Stimulated activated CD8-positive, alpha-beta memory T cell treated with anti-CD3 and anti-CD28 coated beads, Interleukin-15, amount 100 ng/mL, for 48 hours (primary cell): Measurements from ENCODE around the gene PARP6.
A peak's percentile ranks its signal among the peaks of the same experiment; 100 is the strongest.

Experiments used
- DNase-seq, 2 donors: peaks; one replicate each; pipeline ENCODE4 v3.0.0-alpha.2; 2020; ENCODE audit warnings: low read depth in 2 of 2

PARP6 gene

DNA sequence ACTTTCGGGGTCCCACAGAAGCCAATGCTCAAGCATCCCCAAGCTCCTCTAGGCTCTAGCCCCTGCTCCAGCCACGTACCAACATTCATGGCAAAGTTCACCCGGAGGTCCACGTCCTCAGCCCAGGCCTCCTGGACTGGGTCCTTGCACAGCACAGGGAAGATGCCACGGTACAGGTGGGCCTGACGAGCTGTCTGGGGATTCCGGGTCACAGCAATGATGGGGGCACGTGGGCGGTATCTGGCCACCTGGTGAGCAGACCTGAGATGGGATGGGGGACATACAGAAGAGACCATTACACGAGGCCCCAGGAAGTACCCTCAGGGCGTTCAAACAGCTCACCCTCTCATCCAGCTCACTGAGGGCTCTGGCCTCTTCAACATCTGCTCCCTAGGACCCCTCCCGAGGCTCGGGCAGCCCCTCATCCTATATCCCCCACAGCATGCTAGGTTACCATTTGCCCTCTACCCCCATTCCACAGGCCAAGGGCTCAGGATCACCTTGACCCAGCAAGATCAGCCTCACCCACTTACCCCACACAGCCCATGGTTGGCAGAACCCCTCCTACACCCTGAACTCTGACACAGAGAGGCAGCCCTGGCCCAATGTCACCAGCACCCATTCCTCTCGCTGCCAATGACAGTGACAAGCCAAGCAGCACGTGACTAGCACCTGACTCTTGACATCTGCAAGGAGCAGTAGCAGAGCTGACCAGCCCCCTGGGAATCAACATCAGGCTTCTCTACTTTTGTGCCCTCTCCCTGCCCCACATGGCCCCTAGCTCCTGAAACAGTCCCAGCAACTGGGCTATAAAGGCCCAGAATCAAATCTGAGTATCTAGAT is 71.7 kb downstream of the PARP6 start:
- DNase-seq, result no peak

DNA sequence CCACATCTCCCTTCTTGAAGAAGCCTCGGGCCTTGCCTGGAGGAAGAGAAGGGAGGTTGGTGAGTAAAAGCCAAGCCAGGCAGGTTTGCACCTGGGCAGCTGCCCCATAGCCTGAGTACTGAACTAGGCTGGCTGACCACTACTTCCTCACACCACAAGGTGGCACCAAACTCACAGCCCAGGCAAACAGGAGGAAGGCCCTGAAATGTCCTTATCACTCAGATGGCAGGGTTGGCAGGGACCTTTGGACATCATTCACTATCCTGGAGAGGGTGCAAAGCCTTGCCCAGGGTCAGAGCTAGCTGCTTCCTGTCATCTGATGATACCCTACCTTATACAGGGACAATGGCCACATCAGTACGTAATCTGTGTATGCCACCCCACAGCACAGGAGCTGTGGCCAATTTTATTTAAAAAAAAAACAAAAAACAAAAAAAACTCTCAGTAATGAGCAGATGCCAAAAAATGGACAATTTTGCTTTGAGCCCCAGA is 72.6 kb downstream of the PARP6 start:
- peak; percentile 38 to 43 for DNase-seq

DNA sequence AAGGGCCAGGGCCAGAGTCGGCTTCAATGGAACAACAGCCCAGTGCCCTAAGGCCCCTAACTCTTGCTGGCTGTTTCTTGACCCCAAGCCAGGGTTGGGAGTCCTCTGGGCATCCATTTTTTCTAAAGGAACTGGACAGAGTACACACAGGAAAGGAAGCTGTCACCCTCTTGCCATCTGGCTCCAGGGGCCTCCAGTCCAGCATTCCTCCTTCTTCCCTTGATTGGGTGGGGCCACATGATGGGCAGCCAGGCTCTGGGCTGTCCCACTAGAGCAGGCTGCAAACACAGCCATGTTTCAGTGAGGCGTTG is 73.2 kb downstream of the PARP6 start:
- DNase-seq, result no peak

DNA sequence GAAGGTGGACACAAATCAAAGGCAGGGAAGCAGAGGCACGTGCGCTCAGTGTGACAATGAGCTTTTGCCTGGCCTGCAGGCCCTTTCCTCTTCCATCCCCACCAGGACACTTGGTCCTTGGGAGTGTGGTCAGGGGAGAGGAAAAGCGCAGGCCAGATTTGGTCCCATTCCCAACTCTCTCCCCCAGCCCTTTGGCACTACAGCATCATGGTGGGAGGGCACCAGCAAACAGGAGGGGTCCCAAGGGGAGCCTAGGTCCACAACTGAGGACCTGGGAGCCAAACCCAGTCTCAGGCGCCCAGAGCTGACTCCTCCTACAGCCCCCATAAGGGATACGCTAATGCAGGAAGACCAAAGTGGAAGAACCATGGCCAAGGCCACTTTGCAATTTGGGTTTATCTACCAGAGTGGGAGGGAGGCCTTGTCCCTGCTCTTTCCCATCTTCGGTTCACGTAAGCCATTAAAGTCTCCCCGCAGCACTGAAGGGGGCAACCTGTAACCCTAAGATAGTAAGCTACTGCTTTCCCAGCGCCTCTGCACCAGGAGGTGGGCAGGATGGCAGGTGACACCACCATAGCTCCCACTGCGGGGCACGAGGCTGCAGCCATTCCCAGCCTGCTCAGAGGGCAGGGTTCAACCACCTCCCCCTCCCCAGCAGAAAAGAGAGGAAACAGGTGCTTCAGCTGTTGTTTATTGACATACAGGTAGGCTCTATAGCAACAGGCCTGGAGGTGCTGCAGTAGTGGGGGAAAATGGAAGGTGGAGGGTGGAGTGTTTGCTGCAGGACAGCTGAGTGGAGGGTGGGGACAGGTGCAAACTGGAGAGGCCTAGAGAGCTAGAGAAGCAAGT is 73.8 kb downstream of the PARP6 start:
- DNase-seq, result no peak

DNA sequence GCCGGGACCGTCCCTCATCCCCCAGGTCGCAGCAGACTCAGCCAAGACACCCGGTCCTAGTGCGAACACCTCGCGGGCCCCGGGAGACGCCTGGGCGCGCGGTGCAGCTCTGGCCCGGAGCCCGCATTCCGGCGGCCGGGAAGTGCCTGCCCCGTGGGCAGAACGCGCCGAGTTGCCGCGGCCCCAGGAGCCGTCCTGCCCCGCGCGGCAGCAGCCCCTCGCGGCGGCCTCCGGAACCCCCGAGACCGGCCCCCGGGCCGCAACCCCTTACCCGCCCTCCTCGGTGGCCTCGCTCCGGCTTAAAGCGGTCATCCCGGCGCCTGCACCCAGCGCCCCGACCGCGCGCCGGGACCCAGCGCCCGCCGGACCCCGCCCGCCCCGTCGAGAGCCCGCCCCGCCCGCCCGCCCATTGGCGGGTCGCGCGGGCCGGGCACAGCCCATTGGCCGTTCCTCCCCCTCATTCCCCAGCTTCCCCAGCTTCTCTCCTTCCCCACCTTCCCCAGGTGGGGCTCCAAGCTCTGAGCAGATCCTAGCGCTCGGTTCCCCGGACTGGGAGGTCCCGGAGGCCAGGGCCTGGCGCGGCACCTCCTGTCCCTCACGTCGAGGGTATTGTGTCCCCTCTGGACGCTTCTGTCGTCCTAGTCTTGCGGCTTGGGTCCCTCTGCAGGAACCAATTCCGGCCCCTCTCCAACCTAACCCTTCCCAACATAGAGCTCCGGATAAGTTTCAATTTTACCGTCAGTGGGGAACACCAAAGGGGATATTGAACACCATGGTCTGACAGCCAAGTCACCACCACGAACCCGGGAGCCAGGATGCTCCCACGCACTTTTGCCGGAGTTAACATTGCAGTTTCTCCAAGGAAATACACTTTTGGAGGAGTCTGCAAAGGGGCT is 74.6 kb downstream of the PARP6 start, which contains the start of gene GRAMD2A:
GRAMD2A (minus strand) TSS at position 328 of the 896 bp plus-strand sequence.
- DNase-seq, result peak; percentile 18 to 31

DNA sequence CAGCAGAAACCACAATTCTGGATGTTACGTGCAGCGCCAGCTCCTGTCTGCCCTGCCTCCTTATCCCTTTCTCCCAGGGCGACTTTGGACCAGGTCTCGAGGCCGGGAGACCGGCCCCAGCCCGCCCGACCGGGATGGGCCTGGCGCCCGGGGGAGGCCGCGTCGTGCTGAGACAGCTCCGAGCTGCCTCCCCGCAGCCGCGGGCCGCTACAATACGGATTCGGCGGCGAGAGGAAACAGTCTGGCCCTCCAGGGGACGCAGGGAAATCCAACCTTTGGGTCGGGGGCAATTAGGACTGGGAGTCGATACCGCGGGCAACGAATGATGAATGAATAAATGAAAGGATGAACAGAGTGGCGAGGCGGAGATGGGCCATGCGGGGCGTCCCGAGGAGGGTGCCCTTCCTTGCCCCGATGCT is 75.3 kb downstream of the PARP6 start:
- DNase-seq, result no peak

DNA sequence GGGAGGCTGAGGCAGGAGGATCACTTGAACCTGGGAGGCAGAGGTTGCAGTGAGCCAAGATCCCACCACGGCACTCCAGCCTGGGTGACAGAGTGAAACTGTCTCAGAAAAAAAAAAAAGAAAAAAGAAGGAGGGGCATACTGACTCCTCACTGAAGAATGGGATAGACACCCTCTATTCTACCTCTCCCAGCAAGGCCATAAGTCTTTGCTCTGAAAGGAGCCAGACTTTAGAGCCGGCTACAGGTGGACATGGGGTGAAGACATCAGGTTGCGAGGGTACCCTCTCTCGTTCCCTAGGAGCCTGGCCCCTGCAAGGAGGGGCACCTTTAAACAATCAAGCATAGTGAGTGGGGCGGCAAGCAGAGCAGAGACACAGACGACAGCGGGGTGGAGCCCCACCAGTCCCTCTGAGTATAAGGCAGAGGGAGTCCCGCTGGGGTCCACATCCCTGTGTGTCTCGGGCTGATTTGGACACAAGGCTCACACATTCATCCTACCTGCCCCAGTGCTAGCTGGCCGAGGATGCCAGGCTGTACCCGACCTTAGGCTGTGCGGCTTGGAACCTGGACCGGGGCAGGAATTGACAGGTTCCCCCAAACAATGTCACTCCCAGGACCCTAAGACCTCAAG is 75.8 kb downstream of the PARP6 start:
- no peak for DNase-seq

DNA sequence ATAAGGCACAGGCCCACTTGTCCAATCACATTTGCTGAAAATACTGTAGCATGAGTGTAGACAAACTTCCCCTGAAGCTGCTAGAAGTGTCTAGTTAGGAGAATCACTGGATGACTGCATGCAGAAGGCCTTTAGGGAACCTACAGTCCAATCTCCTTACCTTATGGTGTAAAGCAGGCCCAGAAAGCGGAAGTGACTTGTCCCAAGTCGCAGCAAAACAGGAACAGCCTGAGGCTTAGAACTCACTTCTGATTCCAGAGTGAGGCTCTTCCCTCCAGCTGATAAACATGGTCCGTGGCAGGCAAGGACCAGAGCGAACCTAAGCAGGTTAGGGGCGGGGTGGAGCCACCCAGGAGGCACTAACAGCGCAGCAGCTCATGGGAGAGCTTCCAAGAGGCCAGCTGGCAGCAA is 77.2 kb downstream of the PARP6 start:
- no peak for DNase-seq

DNA sequence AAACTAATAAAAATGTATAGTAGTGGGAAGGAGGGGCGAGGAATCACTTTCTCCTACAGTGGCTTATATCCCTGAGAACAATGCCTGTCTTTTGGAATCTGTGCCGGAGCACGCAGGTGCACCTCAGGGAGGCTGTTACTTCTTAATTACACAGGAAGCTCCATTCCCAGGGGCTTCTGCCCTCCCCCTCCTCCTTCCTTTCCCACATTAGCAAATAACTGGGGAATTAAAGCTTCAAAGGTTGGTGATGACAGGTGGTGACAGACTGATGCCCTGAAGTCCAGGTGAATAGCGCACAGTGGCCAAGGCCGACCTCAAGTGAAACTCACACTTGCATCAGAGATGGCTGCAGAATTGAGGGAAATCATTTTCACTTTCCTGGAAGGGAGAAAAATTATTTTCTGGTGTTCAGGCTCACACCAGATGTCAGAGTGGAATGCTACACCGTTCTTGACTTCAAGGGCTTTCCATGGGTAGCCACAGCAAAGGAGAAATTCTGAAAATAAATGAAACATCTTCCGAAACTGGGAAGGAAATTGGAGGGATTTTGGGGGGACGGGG is 78.4 kb downstream of the PARP6 start:
- no peak for DNase-seq

DNA sequence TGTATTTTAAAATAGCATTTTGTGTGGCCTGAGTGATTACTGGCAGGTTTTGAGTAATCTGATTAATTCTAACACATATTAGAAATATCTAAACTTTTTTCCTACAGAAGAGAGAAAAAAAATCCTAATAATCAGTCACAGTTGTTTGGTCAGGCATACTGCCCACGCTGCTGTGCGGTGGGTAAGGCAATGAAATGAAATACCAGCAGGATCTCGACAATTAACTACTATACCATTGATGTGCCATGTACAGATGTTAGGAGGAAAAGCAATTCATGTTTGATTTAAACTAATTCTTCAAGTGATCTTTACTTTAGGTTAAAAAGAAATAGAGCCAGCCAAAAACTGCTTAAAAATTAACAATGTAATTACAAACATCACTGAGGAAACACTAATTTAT is 79.9 kb downstream of the PARP6 start:
- DNase-seq, result no peak
